H1 (cell line): ENCODE data around the gene HOXB6. TPM values are rescaled to one million over a fixed set of nuclear protein-coding genes. Genes with fewer than 3 reads are reported as not detected.

ENCODE experiments used
- CTCF ChIA-PET: fragments of 300-600 bp; sonication (Branson Sonifier 250); formaldehyde crosslinking; loops from one replicate; lab custom pipeline; 2021; ENCODE audit not compliant: partially characterized antibody; lab: Charles Lee
- POLR2A ChIA-PET: fragments of 300-600 bp; sonication (Branson Sonifier 250); formaldehyde crosslinking; loops from one replicate; lab custom pipeline; 2021; ENCODE audit warnings: inconsistent platforms; ENCODE audit not compliant: partially characterized antibody; lab: Charles Lee
- DNase-seq, 2 experiments: peaks; one replicate each; pipeline versions ENCODE4 v3.0.0 to v3.0.0-alpha.2; 2010 to 2022; ENCODE audit warnings: low spot score in 2 of 2, low read depth in 1 of 2, mixed read lengths in 1 of 2
- FAIRE-seq: peaks from 2 replicates; lab custom pipeline; 2011; peaks lifted over from hg19 to GRCh38; lab: Jason Lieb, UNC
- H2AFZ ChIP-seq: 2 replicates; pipeline ENCODE4 v1.8.1; 2012; ENCODE audit warnings: low read length, inconsistent platforms
- H2AK5ac ChIP-seq: 2 replicates; pipeline ENCODE4 v1.6.1; 2013; ENCODE audit warnings: low read depth, low read length
- H2BK120ac ChIP-seq: replicated peaks from 2 replicates; pipeline ENCODE3; 2013; ENCODE audit warnings: low read depth, low read length, inconsistent platforms
- H2BK12ac ChIP-seq: 2 replicates; pipeline ENCODE4 v1.6.1; 2013; ENCODE audit warnings: low read depth, low read length
- H2BK15ac ChIP-seq: 2 replicates; pipeline ENCODE4 v1.6.1; 2013; ENCODE audit warnings: low read length
- H2BK20ac ChIP-seq: 2 replicates; pipeline ENCODE4 v1.6.1; 2013; ENCODE audit warnings: low read length
- H2BK5ac ChIP-seq: 2 replicates; pipeline ENCODE4 v1.6.1; 2013; ENCODE audit warnings: low read depth, low read length
- H3K14ac ChIP-seq: 2 replicates; pipeline ENCODE4 v1.6.1; 2013; ENCODE audit warnings: inconsistent platforms; ENCODE audit not compliant: insufficient read length
- H3K18ac ChIP-seq: 2 replicates; pipeline ENCODE4 v1.6.1; 2013; ENCODE audit warnings: low read length; ENCODE audit errors: extremely low read depth
- H3K23ac ChIP-seq: 2 replicates; pipeline ENCODE4 v1.6.1; 2013; ENCODE audit warnings: inconsistent platforms; ENCODE audit not compliant: insufficient read length
- H3K23me2 ChIP-seq: 2 replicates; pipeline ENCODE4 v1.6.1; 2013; ENCODE audit warnings: low read depth, low read length
- H3K27ac ChIP-seq: 2 replicates; pipeline ENCODE4 v1.6.1; 2011; ENCODE audit warnings: low read depth, low read length, inconsistent platforms
- H3K27me3 ChIP-seq, 4 experiments: replicated peaks in 1 of 4; 1 replicate in 1 of 4; 2 replicates in 3 of 4; pipeline versions ENCODE4 v1.6.1 to v1.8.1; 2011 to 2013; ENCODE audit warnings: low read length in 3 of 4, mild to moderate bottlenecking in 3 of 4, inconsistent platforms in 2 of 4, mixed read lengths in 2 of 4, moderate library complexity in 1 of 4; ENCODE audit not compliant: control insufficient read depth in 3 of 4, insufficient read depth in 3 of 4; ENCODE audit errors: extremely low read depth in 1 of 4
- H3K36me3 ChIP-seq, 4 experiments: 2 replicates each; pipeline versions ENCODE4 v1.6.1 to v1.8.1; 2011 to 2013; ENCODE audit warnings: mild to moderate bottlenecking in 4 of 4, low read length in 3 of 4, moderate library complexity in 2 of 4, control low read depth in 1 of 4, inconsistent platforms in 1 of 4; ENCODE audit not compliant: insufficient read depth in 4 of 4, control insufficient read depth in 2 of 4
- H3K4ac ChIP-seq: replicated peaks from 2 replicates; pipeline ENCODE3; 2013; ENCODE audit warnings: low read length, low read depth, mixed read lengths, inconsistent platforms; ENCODE audit not compliant: insufficient read length
- H3K4me1 ChIP-seq, 4 experiments: replicated peaks in 1 of 4; 1 replicate in 1 of 4; 2 replicates in 3 of 4; pipeline versions ENCODE4 v1.6.1 to v1.8.1; 2011 to 2013; ENCODE audit warnings: low read length in 3 of 4, inconsistent platforms in 2 of 4, mixed read lengths in 1 of 4; ENCODE audit not compliant: insufficient read depth in 4 of 4, control insufficient read depth in 3 of 4
- H3K4me2 ChIP-seq, 2 experiments: 2 replicates each; pipeline versions ENCODE4 v1.6.1 to v1.8.1; 2011 to 2013; ENCODE audit warnings: low read depth in 2 of 2, low read length in 2 of 2, control low read depth in 1 of 2, inconsistent platforms in 1 of 2, mild to moderate bottlenecking in 1 of 2; ENCODE audit not compliant: insufficient read depth in 1 of 2
- H3K4me3 ChIP-seq, 4 experiments: fragments of 200-600, 300-600 bp in 1 of 4; sonication (generic), shearing (Covaris generic), sonication (Bioruptor Twin) in 1 of 4; 2 replicates each; pipeline versions ENCODE4 v1.5.1 to v1.8.1; 2011 to 2016; ENCODE audit warnings: low read length in 4 of 4, low read depth in 3 of 4, control low read depth in 2 of 4, inconsistent platforms in 2 of 4, mild to moderate bottlenecking in 2 of 4, mixed read lengths in 1 of 4, moderate library complexity in 1 of 4; ENCODE audit not compliant: insufficient read depth in 2 of 4; ENCODE audit errors: extremely low read depth in 1 of 4
- H3K56ac ChIP-seq: replicated peaks from 2 replicates; pipeline ENCODE3; 2013; ENCODE audit warnings: low read depth, mild to moderate bottlenecking, mixed read lengths, low read length, inconsistent platforms; ENCODE audit not compliant: insufficient read length
- H3K79me1 ChIP-seq: 2 replicates; pipeline ENCODE4 v1.6.1; 2013; ENCODE audit warnings: low read depth, low read length, control low read depth
- H3K79me2 ChIP-seq, 2 experiments: 2 replicates each; pipeline versions ENCODE4 v1.6.1 to v1.8.1; 2012 to 2013; ENCODE audit warnings: low read length in 2 of 2, mild to moderate bottlenecking in 2 of 2, inconsistent platforms in 1 of 2; ENCODE audit not compliant: insufficient read depth in 2 of 2, control insufficient read depth in 1 of 2
- H3K9ac ChIP-seq, 4 experiments: replicated peaks in 1 of 4; 1 replicate in 1 of 4; 2 replicates in 3 of 4; pipeline versions ENCODE4 v1.6.1 to v1.8.1; 2011 to 2013; ENCODE audit warnings: low read depth in 3 of 4, low read length in 3 of 4, control low read depth in 2 of 4, mild to moderate bottlenecking in 2 of 4, moderate library complexity in 2 of 4, inconsistent platforms in 1 of 4; ENCODE audit errors: extremely low read depth in 1 of 4
- H3K9me3 ChIP-seq, 2 experiments: 2 replicates each; pipeline versions ENCODE4 v1.6.1 to v1.8.1; 2012 to 2013; ENCODE audit warnings: mild to moderate bottlenecking in 2 of 2, moderate library complexity in 2 of 2, control low read depth in 1 of 2, inconsistent platforms in 1 of 2, low read depth in 1 of 2, low read length in 1 of 2, mixed read lengths in 1 of 2; ENCODE audit not compliant: insufficient read depth in 2 of 2
- H4K20me1 ChIP-seq, 2 experiments: replicated peaks in 1 of 2; 2 replicates each; pipeline versions ENCODE3 to v1.8.1; 2011 to 2013; ENCODE audit warnings: inconsistent platforms in 2 of 2, low read length in 2 of 2, mild to moderate bottlenecking in 1 of 2; ENCODE audit not compliant: insufficient read depth in 2 of 2, control insufficient read depth in 1 of 2
- H4K5ac ChIP-seq: 2 replicates; pipeline ENCODE4 v1.6.1; 2013; ENCODE audit warnings: low read length, low read depth, mixed read lengths, inconsistent platforms; ENCODE audit not compliant: insufficient read length
- H4K8ac ChIP-seq: 2 replicates; pipeline ENCODE4 v1.8.0; 2013; ENCODE audit warnings: mild to moderate bottlenecking, moderate library complexity, low read length, inconsistent platforms; ENCODE audit not compliant: insufficient read depth; ENCODE audit errors: extremely low read depth
- H4K91ac ChIP-seq: replicated peaks from 2 replicates; pipeline ENCODE3; 2013; ENCODE audit warnings: low read length, mixed read lengths, inconsistent platforms; ENCODE audit not compliant: insufficient read length
- RNF2 ChIP-seq: fragments of 200-900, 300-1000 bp; sonication (generic); IDR thresholded peaks from 2 replicates; pipeline ENCODE4 v1.7.1; 2016; ENCODE audit warnings: borderline replicate concordance, low read depth, mild to moderate bottlenecking, antibody characterized with exemption, low read length; ENCODE audit not compliant: poor library complexity, severe bottlenecking; ENCODE audit errors: missing control alignments
- TCF12 ChIP-seq: IDR thresholded peaks from 2 replicates; pipeline ENCODE4 v1.6.1; 2011; ENCODE audit warnings: low read depth, mild to moderate bottlenecking, low read length
- WGBS, 2 experiments: shearing (Covaris generic) in 1 of 2; methylation state at CpG; one replicate each; pipeline versions ENCODE4 v1.1.6 to v1.1.7; 2013 to 2015; ENCODE audit warnings: low lambda C conversion rate in 2 of 2, mixed read lengths in 2 of 2, inconsistent platforms in 1 of 2, low coverage in 1 of 2, missing lambda C conversion rate in 1 of 2; ENCODE audit not compliant: insufficient replicate concordance in 2 of 2, insufficient coverage in 1 of 2, insufficient read length in 1 of 2; ENCODE audit errors: extremely low coverage in 1 of 2, missing lambda C conversion rate in 1 of 2; 5-methylcytosine and 5-hydroxymethylcytosine counted together
- polyA plus RNA-seq, 7 experiments: library from polyadenylated mRNA; depleted of rRNA in 3 of 7; stranded (reverse) in 5 of 7; unstranded in 2 of 7; fragments of >200 nt in 5 of 7; fragments of 200-250 nt in 2 of 7; gene quantifications; 1 replicate in 5 of 7; 2 replicates in 1 of 7; 4 replicates in 1 of 7; pipeline versions ENCODE4 v1.2.1 to v1.2.3, GENCODE V29; 2011 to 2013; ENCODE audit warnings: missing spikeins in 2 of 7, mixed read lengths in 2 of 7
- total RNA-seq: library from RNA; stranded (reverse); fragmentation: NEBNext Ultra II Directional; extraction: Animal tissue kit (Norgen Biotek cat#: 25700); gene quantifications from 2 replicates; pipeline ENCODE4 v1.2.1, GENCODE V29; 2021

The HOXB6 gene
- total and polyA plus RNA-seq, 2 of the 8 experiments (the other 6 are each of a cell fraction or from before 2014, with no cell fraction given) = not detected

- H3K23ac ChIP-seq = no peak overlapping the region
- peaks cover 2 to 38% of the 10 kb centered on the region in 2 experiments for H4K20me1 ChIP-seq
- FAIRE-seq (no peak), DNase-seq (no peak)
- peaks cover 0 to 8% (median 4%) of the 10 kb centered on the region in 4 experiments; a peak in 5 of 7 replicates for H3K4me1 ChIP-seq
- peaks cover 0 to 5% (median 0%) of the 10 kb centered on the region in 4 experiments; a peak in 1 of 8 replicates for H3K36me3 ChIP-seq
- ChIA-PET CTCF (interaction anchor here (0.6 to 3.4 kb wide), 16 partner anchors 9 to 395 kb away, joined by 3 to 14 read pairs (median 3); partner anchors contain the start of genes HOXB5 and HOXB8), POLR2A (interaction anchor here (1.8 kb wide), 1 partner anchor 51 kb away, joined by 4 read pairs; no protein-coding TSS in a partner anchor)
- no peak overlapping the region for H4K8ac ChIP-seq
- TF ChIP-seq RNF2 (peak; percentile 46), TCF12 (no peak)
- H3K18ac ChIP-seq = no peak overlapping the region
- H2BK12ac ChIP-seq = 0 out of 2 replicates have a peak overlapping the region, but pooled peaks have one; percentile 68
- H3K23me2 ChIP-seq = peaks cover 4% of the 10 kb centered on the region; the same call in 1 of the 2 replicates
- no peaks in the 10 kb centered on the region for H3K79me1 ChIP-seq
- no peak overlapping the region for H3K14ac ChIP-seq
- 0 out of 2 replicates have a peak overlapping the region, but pooled peaks have one; percentile 63 for H2BK15ac ChIP-seq
- no peak overlapping the region for H3K56ac ChIP-seq
- no peak overlapping the region for H2BK20ac ChIP-seq
- no peak overlapping the region for H3K4me3 ChIP-seq
- H4K91ac ChIP-seq = peak overlapping the region; percentile 16
- H3K4ac ChIP-seq = no peak overlapping the region
- no peaks in the 10 kb centered on the region for H3K79me2 ChIP-seq
- no peak overlapping the region for H2BK5ac ChIP-seq
- WGBS, 2 experiments = 34% methylated on average over 5 of the region's 5 CpGs; no CpG with 5 or more reads in 1 of the 2 experiments
- no peak overlapping the region for H3K9ac ChIP-seq
- no peak overlapping the region for H2BK120ac ChIP-seq
- H3K4me2 ChIP-seq = no peak overlapping the region
- H2AK5ac ChIP-seq = 0 out of 2 replicates have a peak overlapping the region, but pooled peaks have one; percentile 2
- H2AFZ ChIP-seq = no peak overlapping the region
- H4K5ac ChIP-seq = no peak overlapping the region
- H3K27me3 ChIP-seq = peaks cover 99 to 100% (median 100%) of the 10 kb centered on the region in 4 experiments
- H3K9me3 ChIP-seq = no peaks in the 10 kb centered on the region
- no peak overlapping the region for H3K27ac ChIP-seq
These were observed 41.9 kb downstream of the HOXB6 start for GRCh38 chr17:48562934-48563333.
